Measurements from ENCODE around the gene CLCNKB.

DNA sequence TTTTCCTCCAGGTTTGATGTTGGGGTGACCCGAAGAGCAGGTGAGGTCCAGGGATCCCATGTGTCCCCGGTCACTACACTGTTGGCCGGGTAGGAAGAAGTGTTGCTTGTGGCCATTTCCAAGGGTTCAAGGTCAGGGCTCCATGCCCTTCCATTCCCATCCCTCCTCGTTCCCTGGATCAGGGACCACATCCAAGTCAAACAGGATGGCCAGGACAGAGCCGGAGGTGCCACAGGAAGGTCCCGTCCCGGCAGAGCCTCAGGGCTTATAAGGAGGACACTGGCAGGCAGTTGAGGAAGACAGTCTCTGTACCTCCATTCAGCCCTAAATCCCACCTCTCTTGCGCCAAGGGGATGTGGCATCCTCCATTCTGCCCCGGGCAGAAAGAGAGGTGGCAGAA is 51.9 kb downstream of the CLCNKB start:
- TF ChIP-seq, protein P1, sequence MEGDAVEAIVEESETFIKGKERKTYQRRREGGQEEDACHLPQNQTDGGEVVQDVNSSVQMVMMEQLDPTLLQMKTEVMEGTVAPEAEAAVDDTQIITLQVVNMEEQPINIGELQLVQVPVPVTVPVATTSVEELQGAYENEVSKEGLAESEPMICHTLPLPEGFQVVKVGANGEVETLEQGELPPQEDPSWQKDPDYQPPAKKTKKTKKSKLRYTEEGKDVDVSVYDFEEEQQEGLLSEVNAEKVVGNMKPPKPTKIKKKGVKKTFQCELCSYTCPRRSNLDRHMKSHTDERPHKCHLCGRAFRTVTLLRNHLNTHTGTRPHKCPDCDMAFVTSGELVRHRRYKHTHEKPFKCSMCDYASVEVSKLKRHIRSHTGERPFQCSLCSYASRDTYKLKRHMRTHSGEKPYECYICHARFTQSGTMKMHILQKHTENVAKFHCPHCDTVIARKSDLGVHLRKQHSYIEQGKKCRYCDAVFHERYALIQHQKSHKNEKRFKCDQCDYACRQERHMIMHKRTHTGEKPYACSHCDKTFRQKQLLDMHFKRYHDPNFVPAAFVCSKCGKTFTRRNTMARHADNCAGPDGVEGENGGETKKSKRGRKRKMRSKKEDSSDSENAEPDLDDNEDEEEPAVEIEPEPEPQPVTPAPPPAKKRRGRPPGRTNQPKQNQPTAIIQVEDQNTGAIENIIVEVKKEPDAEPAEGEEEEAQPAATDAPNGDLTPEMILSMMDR (IDR thresholded peaks at IDR 0.05 in 4 of 5, conservative IDR thresholded peaks at IDR 0.05 in 1 of 5), result no peak
- TF ChIP-seq POLR2A (IDR thresholded peaks at IDR 0.05), result no peak

All from gastrocnemius medialis (tissue), 4 donors.